Gastroesophageal sphincter (tissue), 3 donors: Measurements from ENCODE around the gene KRT40.

Experiments used
- CTCF ChIP-seq, 4 experiments: fragments of 200-600 bp in 2 of 4; fragments of 450-650 bp in 2 of 4; sonication (generic) in 1 of 4; IDR thresholded peaks; one replicate each; pipeline ENCODE4 v1.5.1; 2017 to 2019; ENCODE audit warnings: antibody characterized with exemption in 4 of 4, mild to moderate bottlenecking in 2 of 4, moderate library complexity in 2 of 4
- POLR2A ChIP-seq, 2 donors: fragments of 450-650 bp; IDR thresholded peaks; one replicate each; pipeline ENCODE4 v1.6.1; 2017; ENCODE audit warnings: antibody characterized with exemption in 2 of 2, mild to moderate bottlenecking in 2 of 2, moderate library complexity in 1 of 2
- POLR2AphosphoS5 ChIP-seq: sonication (generic); formaldehyde crosslinking; IDR thresholded peaks from one replicate; pipeline ENCODE4 v1.6.1; 2017; ENCODE audit warnings: antibody characterized with exemption

- TF ChIP-seq POLR2A (IDR thresholded peaks at IDR 0.05), result no peak
- TF ChIP-seq CTCF (IDR thresholded peaks at IDR 0.05), result no peak
- no peak for TF ChIP-seq POLR2AphosphoS5
These were observed 36.2 kb downstream of the KRT40 start for GRCh38 chr17:40947929-40948328.
